HG03108 (cell line): Measurements from ENCODE around the gene ENOX2.
A peak's percentile ranks its signal among the peaks of the same experiment; 100 is the strongest.
"Not testable (repeated sequence)": the region's sequence is repeated elsewhere in the genome, so short reads cannot be mapped to it uniquely, and the experiment has no call there.

Source experiments
- ATAC-seq: cut with Tn5 transposase; IDR thresholded peaks from one replicate; pipeline ENCODE4 v1.9.1; 2021; ENCODE audit warnings: moderate library complexity; ENCODE audit not compliant: unreplicated experiment

Gene ENOX2, protein sequence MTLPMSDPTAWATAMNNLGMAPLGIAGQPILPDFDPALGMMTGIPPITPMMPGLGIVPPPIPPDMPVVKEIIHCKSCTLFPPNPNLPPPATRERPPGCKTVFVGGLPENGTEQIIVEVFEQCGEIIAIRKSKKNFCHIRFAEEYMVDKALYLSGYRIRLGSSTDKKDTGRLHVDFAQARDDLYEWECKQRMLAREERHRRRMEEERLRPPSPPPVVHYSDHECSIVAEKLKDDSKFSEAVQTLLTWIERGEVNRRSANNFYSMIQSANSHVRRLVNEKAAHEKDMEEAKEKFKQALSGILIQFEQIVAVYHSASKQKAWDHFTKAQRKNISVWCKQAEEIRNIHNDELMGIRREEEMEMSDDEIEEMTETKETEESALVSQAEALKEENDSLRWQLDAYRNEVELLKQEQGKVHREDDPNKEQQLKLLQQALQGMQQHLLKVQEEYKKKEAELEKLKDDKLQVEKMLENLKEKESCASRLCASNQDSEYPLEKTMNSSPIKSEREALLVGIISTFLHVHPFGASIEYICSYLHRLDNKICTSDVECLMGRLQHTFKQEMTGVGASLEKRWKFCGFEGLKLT

DNA sequence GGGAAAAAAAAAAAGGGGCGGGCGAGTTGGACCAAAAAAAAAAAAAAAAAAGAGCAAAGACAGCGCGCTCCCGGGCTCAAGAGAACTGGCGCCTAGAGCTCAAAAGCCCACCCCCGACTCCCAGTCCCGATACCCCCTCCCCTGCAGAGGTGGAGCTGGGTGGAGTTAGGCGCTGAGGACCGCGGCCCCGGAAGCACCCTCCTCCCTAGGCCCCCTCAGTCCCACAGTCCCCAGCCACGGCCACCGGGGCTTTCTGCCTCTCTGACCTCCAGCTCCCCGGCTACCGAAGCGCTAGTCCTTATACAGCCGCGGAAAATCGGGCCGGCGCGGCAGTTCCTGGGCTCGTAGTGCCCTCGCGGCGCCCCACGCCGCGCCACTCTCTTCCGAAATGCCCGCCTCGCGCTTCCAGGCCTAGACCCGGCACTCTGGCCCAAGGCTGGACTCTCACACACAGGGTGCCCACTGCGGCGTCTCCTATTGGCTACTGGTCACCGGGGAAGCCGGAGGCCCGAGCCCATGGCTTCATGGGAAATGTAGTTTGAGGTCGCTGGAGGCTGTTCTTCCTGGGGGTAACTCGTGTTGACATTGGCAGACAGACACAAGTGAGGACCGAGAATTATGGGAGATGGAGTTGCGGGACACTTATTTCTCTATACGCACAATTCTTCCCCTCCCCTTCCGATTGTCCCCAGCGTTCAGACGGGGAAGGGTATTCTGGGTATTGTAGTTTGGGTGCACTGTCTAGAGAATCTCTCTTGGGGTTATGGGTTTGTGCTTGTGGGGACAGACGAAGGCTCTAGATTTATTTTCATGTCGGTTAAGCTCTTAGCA, at the start of gene ENOX2:
TSS of gene ENOX2 (minus strand) at position 427 of the 831 bp plus-strand sequence. CDS start 199,993 bp downstream, outside the sequence.
- ATAC-seq = peak; percentile 98

DNA sequence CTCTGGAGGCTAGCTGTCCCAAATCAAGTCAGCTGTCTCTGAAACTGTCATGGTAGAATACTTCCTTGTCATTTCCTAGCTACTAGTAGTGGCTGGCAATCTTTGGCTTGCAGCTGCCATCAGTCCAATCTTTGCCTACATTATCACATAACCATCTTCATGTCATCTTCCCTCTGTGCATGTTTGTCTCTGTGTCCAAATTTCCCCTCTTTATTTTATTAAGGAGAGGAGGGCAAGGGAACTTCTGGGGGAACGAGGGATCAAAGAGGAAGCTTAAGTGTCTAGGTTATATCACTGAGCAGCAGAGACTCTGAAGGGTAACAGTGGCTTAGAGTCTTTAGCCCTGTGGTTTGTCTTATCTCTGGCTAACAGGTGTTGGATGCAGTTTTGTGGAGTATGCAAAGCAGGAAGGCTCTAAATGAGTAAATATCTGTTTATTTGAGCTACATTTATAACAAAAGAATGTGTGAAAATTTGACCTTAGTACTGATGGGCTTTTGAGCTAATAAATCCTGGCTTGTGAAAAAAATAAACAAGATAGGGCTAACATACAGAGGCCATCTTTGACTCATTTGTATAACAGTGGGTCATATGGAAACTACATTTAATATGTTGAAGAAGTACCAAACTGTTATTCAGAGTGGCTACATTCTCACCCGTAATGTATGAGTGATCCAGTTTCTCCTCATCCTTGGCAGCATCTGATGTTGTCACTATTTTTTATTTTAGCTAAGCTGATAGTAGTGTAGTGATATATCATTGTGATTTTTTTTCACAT, 49.4 kb upstream of the ENOX2 start:
- ATAC-seq = no peak

DNA sequence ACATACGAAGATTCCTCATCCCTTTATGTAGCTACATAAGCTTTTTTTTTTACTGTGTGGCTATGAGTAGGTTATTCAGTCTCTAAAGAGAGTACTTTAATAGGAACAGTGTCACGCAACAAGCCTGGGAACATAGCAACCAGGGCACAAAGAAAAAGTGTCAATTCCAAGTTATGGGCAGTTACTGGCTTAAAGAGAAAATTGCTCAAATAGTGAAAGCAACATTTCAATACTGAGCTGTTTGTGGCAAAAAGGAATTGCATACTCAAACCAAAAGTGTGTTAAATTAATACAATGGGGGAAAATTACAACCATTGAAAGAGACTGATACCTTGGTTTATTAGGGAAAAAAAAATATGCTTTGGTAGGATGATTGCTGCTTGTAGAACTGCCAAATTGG, 41.2 kb upstream of the ENOX2 start:
- ATAC-seq = no peak

DNA sequence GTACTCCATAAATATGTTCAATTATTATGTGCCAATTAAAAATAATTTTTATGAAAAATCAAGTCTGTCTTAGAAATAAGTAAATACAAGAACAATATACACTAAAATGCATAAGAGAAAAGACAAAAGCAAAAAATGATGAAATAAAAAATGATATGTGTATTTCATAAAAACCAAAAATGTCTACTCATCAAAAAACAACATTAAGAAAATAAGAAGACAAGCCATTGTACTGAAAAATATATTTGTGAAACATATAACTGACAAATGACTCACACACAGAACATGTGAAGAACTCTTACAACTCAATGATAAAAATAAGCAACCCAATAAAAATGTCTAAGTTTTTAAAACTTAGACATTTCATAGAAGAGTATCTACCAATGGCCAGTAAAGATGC, 34.1 kb upstream of the ENOX2 start:
- ATAC-seq = no peak

DNA sequence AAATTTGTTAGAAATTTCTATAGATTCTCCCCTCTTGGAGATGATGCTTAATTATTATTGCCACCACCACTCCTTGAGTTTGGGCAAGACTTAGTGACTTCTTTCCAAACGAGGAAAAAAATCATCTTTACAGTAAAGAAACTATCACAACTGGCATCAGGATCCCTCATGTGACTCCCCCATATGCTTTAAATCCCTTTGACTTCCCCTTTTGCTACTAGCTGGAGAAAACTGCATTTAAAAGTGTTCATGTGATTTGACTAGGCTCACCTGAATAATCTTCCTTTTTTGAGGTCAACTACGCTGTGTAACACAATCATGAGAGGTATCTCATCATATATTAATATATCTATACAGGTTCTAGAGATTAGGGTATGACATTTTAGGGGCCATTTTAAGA, 30.3 kb upstream of the ENOX2 start:
- no peak for ATAC-seq

DNA sequence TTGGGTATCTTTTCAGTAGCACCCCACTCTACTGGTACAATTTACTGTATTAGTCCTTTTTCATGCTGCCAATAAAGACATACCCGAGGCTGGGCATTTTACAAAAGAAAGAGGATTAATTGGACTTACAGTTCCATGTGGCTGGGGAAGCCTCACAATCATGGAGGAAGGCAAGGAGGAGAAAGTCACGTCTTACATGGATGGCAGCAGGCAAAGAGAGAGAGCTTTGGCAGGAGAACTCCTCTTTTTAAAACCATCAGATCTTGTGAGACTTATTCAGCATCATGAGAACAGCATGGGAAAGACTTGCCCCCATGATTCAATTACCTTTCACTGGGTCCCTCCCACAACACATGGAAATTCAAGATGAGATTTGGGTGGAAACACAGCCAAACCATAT, 17.4 kb upstream of the ENOX2 start:
- not testable (repeated sequence) for ATAC-seq

DNA sequence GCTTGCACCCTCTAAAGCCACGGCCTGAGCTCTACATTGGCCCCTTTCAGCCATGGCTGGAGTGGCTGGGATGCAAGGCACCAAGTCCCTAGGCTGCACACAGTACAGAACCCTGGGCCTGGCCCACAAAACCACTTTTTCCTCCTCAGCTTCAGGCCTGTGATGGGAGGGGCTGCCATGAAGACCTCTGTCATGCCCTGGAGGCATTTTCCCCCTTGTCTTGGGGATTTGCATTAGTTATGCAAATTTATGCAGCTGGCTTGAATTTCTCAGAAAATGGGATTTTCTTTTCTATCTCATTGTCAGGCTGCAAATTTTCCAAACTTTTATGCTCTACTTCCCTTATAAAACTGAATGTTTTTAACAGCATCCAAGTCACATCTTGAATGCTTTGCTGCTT, 16.7 kb upstream of the ENOX2 start:
- ATAC-seq = not testable (repeated sequence)

DNA sequence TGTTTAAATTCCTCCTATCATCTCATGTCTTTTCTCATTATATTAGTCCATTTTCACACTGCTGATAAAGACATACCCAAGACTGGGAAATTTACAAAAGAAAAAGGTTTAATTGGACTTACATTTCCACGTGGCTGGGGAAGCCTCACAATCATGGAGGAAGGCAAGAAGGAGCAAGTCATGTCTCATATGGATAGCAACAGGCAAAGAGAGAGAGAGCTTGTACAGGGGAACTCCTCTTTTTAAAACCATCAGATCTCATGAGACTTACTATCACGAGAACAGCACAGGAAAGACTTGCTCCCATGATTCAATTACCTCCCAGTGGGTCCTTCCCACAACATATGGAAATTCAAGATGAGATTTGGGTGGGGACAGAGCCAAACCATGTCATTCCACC, 15.5 kb upstream of the ENOX2 start:
- not testable (repeated sequence) for ATAC-seq

DNA sequence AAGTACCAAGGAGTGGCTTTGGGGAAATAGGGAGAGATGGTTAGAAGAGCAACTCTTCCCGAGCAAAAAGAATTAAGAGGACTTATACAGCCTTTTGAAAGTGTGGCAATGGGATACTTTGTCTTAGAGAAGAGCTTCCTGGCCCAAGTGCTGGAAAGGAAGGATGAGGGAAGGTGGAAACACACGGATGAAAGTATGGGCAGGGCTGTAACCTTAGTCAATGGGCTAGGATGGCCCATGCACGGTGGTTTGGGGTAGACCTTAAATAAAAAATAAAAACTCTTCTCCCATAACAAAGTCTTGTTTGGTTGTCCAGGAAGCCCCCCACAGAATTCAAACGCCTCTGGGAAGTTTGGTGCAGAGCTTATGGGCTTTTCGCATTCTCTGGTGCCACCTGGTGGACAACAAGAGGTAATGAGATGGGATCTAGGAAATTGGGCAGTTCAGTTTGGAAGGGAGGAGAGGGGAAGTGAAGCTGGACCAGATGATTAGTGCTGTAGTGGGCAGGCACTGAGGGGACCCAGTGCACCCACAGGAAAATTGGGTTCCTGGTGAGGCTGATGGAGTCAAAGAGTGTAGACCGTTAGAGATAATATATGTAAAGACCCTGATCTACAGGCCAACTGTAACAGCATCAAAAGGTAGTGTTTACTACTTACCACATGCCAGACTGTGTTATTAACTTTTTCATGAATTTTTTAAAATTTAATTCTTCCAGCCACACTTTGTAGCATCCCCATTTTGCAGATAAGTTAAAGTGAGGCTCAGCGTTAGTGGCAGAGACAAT, 13.8 kb upstream of the ENOX2 start:
- ATAC-seq = no peak

DNA sequence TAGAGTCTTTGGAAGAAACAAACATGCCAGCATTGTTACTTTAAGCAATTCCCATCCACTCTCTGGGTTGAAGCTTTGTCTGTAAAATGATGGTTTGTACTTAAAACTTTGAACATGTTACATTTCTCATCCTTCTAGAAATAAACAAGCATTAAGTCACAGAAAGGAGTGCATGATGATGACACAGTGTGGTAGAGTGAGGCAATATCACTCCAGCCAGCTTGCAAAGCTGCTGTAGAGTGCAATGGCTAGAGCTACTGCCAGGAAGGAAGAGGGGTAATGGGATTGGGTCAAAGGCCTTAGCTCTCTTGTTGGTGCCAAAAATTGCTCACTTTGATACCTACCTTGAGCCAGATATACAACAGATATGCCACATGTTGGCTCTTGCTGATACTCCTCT, 12.3 kb upstream of the ENOX2 start:
- no peak for ATAC-seq

DNA sequence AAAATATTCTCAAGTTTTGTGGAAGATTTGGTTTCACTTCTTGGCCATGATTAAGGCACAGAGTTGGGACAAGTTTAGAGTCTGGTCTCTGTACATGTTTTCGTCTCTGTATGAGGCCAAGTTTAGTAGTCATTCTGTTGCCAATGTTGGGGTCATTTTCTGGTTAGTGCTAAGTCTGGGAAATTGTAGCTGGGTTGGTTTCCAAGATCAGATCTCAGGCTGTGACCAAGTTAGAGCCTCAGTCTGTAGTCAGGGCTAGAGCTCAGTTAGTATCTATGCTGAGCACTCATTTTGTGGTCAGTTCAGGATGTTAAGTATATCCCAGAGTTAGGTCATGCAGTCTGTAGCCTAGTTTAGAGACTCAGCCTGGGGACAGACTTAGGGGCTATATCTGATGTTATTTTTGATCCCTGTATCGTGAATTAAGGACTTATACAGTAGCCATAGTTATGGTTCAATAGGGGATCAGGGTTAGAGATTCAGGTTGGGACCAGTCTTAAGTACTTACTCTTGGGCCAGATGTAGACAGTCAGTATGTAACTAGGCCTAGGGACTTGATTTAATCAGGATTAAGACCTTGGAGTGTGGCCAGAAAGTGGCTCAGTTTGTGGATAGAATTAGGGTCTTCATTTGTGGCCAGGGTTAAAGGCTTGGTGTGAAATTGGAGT, 6.6 kb upstream of the ENOX2 start:
- ATAC-seq = no peak

DNA sequence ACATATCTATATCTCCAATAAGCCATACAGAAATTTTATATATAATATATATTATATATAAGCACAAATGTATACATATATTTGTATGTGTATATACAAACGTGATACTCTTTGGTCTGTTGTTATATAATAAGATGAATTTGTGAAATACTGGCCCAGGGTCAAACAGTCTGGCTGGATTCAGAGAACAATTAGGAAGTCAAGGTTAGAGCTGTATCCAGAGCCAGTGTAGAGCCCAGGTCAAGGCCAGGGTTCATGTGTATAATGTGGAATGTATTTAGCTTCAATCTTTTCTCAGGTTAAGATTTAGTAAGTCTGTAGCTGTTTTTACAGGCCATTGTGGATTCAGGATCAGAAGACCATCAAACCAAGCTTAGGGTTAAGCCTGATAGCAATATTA, 3.8 kb upstream of the ENOX2 start:
- no peak for ATAC-seq

DNA sequence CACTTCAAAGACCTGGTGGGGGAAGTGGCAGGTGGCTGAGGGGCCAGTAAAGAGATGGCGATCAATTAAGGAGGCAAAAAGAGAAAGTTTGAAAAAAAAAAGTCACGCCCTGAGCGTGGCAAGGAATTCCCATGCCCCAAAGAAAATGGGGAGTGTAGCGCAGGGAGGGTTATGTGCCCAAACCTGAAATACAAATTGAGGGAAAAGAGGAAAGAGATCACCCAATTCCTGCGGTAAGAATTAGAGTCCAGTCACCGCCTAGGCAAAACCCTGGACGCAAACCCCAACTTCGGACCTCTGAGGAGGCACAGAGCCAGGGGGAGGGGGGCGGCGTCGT, 595 bp downstream of the ENOX2 start:
- no peak for ATAC-seq

DNA sequence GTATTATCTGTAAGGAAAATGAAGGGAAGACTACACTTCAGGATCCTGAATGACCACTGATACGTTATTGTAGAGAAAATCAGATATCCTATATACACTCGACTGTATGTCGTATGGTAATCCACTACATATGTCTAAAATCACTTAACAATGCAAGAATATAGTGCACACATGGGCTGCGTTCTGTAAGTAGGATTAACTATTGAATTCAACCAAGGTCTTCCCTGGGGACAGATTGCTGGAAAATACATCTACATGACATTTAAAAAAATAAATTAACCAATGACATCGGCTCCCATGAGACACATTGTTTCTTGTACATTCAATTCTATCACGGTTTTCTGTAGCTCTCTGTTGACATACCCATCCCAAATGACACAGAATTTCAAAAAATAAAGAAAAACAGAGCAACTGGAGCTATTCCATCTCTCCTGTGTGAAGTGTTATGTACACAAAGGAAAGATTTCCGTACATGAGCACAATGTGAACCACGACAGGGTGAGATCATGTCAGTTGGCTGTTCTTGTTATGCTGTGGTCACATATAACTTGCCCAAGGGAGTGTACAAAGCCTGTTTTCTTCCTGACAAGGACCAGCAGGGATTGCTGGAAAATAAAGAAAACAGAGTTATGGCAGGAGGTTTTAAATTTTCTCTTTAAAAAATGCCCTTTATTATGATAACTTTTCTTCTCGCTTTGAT, 6.1 kb downstream of the ENOX2 start:
- no peak for ATAC-seq

DNA sequence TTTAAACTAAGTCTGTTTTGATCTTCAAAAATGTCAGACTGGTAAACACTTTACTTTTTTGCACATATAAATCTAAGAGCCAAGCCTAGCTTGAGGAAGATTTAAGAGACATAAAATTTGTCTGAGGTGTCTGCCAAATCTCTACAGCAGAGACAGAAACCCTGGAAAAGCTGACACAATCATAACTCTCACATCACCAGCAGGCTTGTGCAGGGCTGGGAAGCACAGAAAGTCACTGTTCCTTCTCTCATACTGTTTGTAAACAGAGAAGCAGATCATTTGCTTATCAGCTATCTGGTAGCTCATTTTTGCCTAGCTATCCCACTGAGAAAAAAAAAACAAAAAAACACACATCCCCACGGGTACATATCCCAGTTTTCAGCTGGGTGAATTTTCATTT, 7.0 kb downstream of the ENOX2 start:
- no peak for ATAC-seq

DNA sequence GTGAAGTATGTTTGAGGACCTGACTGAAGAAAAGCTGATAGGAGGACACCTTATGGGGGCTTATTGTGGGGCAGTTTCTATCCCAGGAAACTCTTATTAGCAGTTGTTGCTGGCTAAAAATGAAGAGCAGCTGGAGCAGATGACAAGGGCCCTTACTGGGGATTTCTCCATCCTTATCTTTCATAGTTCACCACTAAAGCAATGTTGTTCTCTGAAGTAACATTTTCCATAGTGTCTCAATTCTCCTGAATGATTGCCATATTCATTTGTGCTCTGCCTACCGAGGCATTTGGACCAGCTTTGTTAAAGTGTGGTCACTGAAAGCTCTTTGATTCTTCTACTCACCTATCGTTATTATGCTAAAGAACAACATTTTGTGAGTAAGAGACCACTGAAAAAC, 7.7 kb downstream of the ENOX2 start:
- ATAC-seq = no peak

DNA sequence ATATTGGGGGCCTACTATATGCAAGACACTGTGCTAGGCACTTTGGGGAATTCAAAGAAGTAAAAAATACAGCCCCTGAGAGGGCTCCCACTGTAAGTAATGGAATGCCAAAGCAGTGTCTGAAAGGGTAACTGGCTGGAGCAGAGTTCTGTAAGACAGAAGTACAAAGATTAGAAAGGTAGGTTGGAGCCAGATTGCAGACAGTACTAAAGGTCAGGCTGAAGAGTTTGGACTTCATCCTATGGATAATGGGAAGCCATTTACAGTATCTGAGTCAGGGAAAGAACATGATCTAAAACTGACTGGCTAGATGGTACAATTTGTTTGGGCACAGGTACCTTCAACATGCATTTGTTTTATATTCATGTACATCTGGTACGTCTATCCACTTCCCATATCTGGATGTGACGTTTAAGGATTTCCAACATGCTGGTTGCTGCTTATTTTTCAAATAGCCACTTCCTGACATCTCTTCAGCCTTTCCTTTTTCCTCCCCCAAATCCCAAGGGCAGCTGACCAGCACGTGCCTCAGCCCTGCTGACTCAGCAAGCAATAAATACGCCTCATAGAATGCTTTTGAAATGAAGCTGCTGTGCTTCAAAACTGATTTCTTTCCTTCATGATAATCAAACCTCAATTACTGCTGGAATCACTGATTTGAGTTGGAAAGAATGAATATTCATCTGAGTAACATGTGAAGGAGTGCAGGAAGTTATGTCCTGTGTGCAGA, 9.5 kb downstream of the ENOX2 start:
- ATAC-seq = no peak

DNA sequence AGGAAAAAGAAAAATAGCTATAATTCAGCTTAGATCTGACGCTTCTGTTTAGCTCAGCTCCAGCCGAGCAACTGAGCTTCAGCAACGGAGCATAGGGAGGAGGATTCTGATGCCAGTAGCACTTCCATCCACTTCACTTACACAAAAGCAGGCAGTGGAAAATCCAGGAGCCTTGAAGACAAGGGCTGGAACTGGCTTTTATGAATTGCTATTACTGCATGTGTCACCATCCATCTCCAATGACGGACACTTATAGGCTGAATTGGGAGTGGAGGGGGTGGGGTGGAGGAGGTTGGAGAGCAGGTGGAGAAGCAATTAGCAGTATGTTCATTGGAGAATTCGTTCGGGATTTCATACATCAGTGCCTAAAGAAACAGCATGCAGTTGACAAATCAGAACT, 15.6 kb downstream of the ENOX2 start:
- no peak for ATAC-seq

DNA sequence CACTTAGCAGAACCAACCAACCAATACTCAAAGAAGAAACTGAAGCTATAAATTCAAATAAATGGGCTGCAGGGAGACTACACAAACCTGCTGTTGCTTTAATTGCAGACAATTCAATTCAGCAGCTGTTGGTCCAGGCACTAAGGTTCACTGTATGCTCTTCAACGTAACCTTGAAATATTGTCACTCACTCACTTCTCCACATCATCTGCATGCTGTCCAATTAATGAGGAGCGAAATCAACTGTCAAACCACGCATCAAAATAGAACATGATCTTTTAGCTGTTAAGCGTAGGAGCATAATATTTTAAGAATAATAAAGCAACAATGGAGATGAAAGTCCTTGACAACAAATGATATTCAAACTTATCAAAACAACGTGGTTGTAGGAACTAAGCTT, 17.0 kb downstream of the ENOX2 start:
- ATAC-seq = no peak
